Activated T-helper 2 cell treated with anti-CD3 and anti-CD28 coated beads, Interferon-gamma antibody, Interleukin-2, Interleukin-4, amounts not matched to agents 10 μg/mL and 5 μg/mL and 100 μg/mL, durations not matched to agents 14 hours and 24 hours and 36 hours (primary cell): ENCODE data around the gene RNLS. TPM values are rescaled to one million over a fixed set of nuclear protein-coding genes. Genes with fewer than 3 reads are reported as not detected.

Source experiments
- DNase-seq: peaks from one replicate; pipeline ENCODE4 v3.0.0; 2021; ENCODE audit warnings: low spot score
- H3K27ac Mint-ChIP-seq: one replicate; pipeline ENCODE4 v1.8.0; 2021; ENCODE audit warnings: mixed read lengths
- H3K27me3 Mint-ChIP-seq: one replicate; pipeline ENCODE4 v1.8.0; 2021; ENCODE audit warnings: low read depth, mixed read lengths
- H3K36me3 Mint-ChIP-seq: one replicate; pipeline ENCODE4 v1.8.0; 2021; ENCODE audit warnings: low read depth, mixed read lengths
- H3K4me1 Mint-ChIP-seq: one replicate; pipeline ENCODE4 v1.8.0; 2021; ENCODE audit warnings: low read depth, mixed read lengths
- H3K4me3 Mint-ChIP-seq: one replicate; pipeline ENCODE4 v1.8.0; 2021; ENCODE audit warnings: low read depth, mild to moderate bottlenecking, moderate library complexity, mixed read lengths
- H3K9me3 Mint-ChIP-seq: one replicate; pipeline ENCODE4 v1.8.0; 2021; ENCODE audit warnings: mixed read lengths
- intact Hi-C: fragments of 100-400 bp; cut with micrococcal nuclease; formaldehyde crosslinking; loops from one replicate; pipeline ENCODE4 v1.15.1; 2023
- total RNA-seq: library from RNA; stranded (reverse); gene quantifications from 2 replicates; pipeline ENCODE4 v1.2.3, GENCODE V29; 2022

The RNLS gene
- total RNA-seq, 1 donor from 2014 or later = 1.6 TPM

DNA sequence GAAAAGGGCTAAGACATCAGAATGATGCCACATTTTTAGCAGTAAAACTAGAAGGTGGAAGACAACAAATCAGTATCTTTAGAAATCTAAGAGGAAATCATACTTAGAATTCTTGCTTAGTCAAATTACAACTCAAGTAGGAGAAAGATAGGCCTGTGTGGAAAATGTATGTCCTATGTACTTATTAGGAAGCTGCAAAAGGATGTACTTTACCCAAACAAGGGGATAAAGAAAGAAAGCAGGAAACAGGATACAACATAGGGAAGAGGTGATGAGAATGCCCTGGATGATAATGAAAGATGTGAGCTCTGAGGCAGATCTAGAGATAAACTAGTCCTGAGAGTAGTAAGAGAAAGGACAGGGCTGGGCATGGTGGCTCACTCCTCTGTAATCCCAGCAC is 54.9 kb downstream of the RNLS start:
- DNase-seq = no peak
- no peaks in the 10 kb centered on the region for H3K36me3 Mint-ChIP-seq
- H3K27ac Mint-ChIP-seq = no peak overlapping the region
- peaks cover 6% of the 10 kb centered on the region for H3K4me1 Mint-ChIP-seq
- peaks cover 13% of the 10 kb centered on the region for H3K27me3 Mint-ChIP-seq
- no peaks in the 10 kb centered on the region for H3K9me3 Mint-ChIP-seq
- H3K4me3 Mint-ChIP-seq = no peak overlapping the region
- intact Hi-C loops = loop anchor here (1.0 kb wide), 1 partner anchor 16 kb away; no protein-coding TSS in a partner anchor

DNA sequence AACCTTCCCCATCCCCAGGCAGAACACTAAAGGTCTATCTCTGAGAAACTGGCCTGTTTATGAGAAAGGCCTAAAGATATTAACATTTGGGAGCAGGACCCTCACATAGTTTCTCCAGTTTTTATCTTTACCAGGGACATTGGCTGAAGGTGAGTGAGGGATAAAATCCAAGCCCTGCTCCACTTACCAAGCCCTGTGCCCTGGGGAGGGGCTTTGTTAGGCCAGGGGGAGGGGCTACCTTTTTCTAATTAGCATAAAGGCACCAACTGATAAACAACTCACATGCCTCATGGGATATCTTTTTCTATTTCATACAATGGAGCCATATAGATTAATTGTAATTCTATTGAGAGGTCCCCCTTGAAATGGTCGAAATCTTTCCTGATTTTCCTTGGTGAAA is 55.9 kb downstream of the RNLS start:
- Mint-ChIP-seq H3K4me3 (no peak overlapping the region), H3K27ac (no peak overlapping the region), H3K9me3 (no peaks in the 10 kb centered on the region), H3K4me1 (peaks cover 6% of the 10 kb centered on the region), H3K27me3 (peaks cover 11% of the 10 kb centered on the region), H3K36me3 (no peaks in the 10 kb centered on the region)
- no peak for DNase-seq
- intact Hi-C loops = no loop called here

GRCh38 chr10:88526501-88527105 is 56.5 kb downstream of the RNLS start:
- peaks cover 8% of the 10 kb centered on the region for H3K27me3 Mint-ChIP-seq
- H3K4me3 Mint-ChIP-seq = no peak overlapping the region
- H3K36me3 Mint-ChIP-seq = no peaks in the 10 kb centered on the region

DNA sequence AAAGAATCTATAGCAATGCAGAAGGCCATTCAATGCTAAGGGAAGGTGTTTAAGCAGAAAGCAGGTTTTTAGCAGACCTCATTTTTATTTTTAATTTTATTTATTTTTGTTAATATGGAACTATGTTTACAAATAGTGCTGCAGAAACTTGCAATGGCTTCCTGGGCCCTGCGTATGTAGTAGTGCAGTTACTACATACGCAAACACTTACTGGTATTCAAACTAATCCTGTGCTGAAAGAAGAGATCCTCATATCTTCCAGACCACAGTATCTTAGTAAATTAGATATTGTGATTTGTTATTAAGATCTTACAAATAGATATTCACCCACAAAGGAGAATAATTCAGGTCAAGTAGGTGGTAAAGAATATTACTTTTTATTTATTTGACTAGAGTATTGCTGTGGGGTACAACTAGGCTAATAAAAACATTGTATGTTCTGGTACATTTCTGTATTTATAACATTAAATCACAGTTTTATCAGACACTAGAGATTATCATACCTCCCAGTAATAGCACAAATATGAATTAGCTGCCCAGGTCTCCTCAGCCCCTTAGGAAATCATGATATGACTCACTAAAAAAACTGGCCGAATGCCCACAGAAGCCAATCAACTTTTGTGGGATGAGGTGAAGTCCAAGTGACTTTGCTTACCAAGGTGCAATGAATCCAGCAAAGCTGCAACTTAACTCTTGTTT is 57.6 kb downstream of the RNLS start:
- Mint-ChIP-seq H3K36me3 (no peaks in the 10 kb centered on the region), H3K27me3 (peaks cover 10% of the 10 kb centered on the region), H3K27ac (no peak overlapping the region)

More at GRCh38 chr10:88526501-88527105, 56.5 kb downstream of the RNLS start:
- H3K27ac Mint-ChIP-seq = no peak overlapping the region
- no peaks in the 10 kb centered on the region for H3K9me3 Mint-ChIP-seq
- H3K4me1 Mint-ChIP-seq = peaks cover 6% of the 10 kb centered on the region
- DNase-seq = no peak
- intact Hi-C loops = no loop called here

GRCh38 chr10:88523739-88524400 is 59.2 kb downstream of the RNLS start:
- intact Hi-C loops = no loop called here
- Mint-ChIP-seq H3K36me3 (no peaks in the 10 kb centered on the region), H3K4me1 (peaks cover 6% of the 10 kb centered on the region), H3K9me3 (no peaks in the 10 kb centered on the region), H3K4me3 (no peak overlapping the region), H3K27me3 (peaks cover 16% of the 10 kb centered on the region), H3K27ac (no peak overlapping the region)
- no peak for DNase-seq

More for the DNA sequence above, 57.6 kb downstream of the RNLS start:
- Mint-ChIP-seq H3K4me1 (peaks cover 6% of the 10 kb centered on the region), H3K9me3 (no peaks in the 10 kb centered on the region), H3K4me3 (no peak overlapping the region)
- intact Hi-C loops = no loop called here
- no peak for DNase-seq

- Mint-ChIP-seq H3K4me3 (no peak overlapping the region), H3K9me3 (no peaks in the 10 kb centered on the region), H3K27ac (no peak overlapping the region), H3K4me1 (no peaks in the 10 kb centered on the region), H3K36me3 (no peaks in the 10 kb centered on the region), H3K27me3 (peaks cover 22% of the 10 kb centered on the region)
- DNase-seq = no peak
- intact Hi-C loops = no loop called here
These were observed 60.4 kb downstream of the RNLS start for GRCh38 chr10:88522715-88523114.

GRCh38 chr10:88521791-88522190 is 61.3 kb downstream of the RNLS start:
- intact Hi-C loops = no loop called here
- Mint-ChIP-seq H3K27me3 (peaks cover 22% of the 10 kb centered on the region), H3K9me3 (no peaks in the 10 kb centered on the region), H3K4me3 (no peak overlapping the region), H3K4me1 (no peaks in the 10 kb centered on the region), H3K36me3 (no peaks in the 10 kb centered on the region), H3K27ac (no peak overlapping the region)
- DNase-seq = no peak

GRCh38 chr10:88515235-88515634 is 67.9 kb downstream of the RNLS start:
- no peak for DNase-seq
- Mint-ChIP-seq H3K4me1 (no peaks in the 10 kb centered on the region), H3K36me3 (no peaks in the 10 kb centered on the region), H3K27me3 (peaks cover 18% of the 10 kb centered on the region), H3K4me3 (no peak overlapping the region), H3K9me3 (peaks cover 4% of the 10 kb centered on the region), H3K27ac (no peak overlapping the region)
- intact Hi-C loops = no loop called here

DNA sequence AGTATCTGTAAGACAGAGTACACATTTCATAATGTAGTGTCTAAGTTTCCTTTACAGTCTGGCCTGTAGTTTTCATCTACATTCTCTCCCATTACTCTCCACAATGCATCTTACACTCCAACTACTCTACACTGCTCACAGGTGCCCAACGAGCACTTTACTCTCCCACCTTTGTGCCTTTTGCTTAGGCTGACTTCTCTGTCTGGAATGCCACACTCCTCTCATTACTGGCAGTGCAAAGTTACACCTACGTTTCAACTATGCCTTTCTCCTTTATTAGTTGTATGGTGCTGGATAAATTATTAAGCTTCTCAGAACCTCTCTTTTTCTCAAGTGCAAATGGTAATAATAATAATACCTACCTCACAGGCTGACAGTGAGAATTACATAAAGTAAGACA is 70.5 kb downstream of the RNLS start:
- H3K4me3 Mint-ChIP-seq = no peak overlapping the region
- H3K4me1 Mint-ChIP-seq = no peaks in the 10 kb centered on the region
- no peak for DNase-seq
- no peaks in the 10 kb centered on the region for H3K36me3 Mint-ChIP-seq
- H3K27me3 Mint-ChIP-seq = peaks cover 13% of the 10 kb centered on the region
- H3K27ac Mint-ChIP-seq = no peak overlapping the region
- H3K9me3 Mint-ChIP-seq = peaks cover 4% of the 10 kb centered on the region
- intact Hi-C loops = no loop called here

GRCh38 chr10:88508796-88509195 is 74.3 kb downstream of the RNLS start:
- intact Hi-C loops = no loop called here
- DNase-seq = no peak
- no peaks in the 10 kb centered on the region for H3K36me3 Mint-ChIP-seq
- no peak overlapping the region for H3K27ac Mint-ChIP-seq
- no peaks in the 10 kb centered on the region for H3K9me3 Mint-ChIP-seq
- no peaks in the 10 kb centered on the region for H3K4me1 Mint-ChIP-seq
- H3K4me3 Mint-ChIP-seq = no peak overlapping the region
- H3K27me3 Mint-ChIP-seq = peaks cover 19% of the 10 kb centered on the region

DNA sequence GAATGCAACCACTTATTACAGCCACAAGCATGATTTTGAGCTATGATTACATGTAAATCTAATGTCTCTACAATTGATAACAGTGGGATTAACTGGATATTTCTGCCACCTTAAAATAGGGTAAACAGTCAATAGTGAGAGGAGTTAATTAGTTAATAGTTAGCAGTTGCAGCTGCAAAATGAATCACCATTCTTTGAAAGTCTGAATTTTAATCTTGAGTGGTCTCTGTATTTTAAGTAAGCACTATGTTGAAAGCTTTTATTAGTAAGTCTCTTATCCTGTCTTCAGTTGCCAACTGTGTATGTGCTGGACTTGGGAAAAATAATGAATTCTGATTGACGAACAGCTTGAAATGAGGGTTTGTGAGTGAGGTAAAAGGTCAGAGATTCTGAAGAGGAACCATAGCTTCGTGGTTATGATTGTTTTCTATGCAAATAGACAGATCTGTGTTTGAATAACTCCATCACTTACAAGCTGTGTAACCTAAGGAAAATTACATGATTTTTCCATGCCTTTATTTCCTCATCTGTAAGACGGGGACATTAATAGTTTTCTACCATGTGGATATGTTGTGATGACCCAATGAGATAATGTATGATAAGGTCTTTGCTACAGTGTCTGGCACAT is 75.2 kb downstream of the RNLS start:
- Mint-ChIP-seq H3K36me3 (no peaks in the 10 kb centered on the region), H3K27ac (no peak overlapping the region)
- no peak for DNase-seq

DNA sequence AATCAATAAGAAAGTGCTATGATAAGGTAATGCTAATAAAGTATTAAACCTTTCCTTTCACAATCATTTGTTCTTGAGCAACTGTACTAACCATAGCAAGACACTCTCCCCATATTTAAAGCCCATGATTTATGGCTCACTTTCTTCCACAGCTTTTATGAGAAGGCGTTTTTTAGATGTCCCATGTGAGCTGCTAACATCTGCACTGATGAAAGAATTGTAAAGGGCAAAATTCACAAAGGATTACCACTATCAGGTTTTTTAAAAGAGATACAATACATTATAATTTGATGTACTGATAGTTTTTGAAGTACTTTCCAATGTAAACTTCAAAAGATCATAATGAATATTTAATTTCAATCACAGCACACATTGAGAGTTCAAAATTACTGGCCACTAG is 75.7 kb downstream of the RNLS start:
- peaks cover 22% of the 10 kb centered on the region for H3K27me3 Mint-ChIP-seq
- H3K4me1 Mint-ChIP-seq = no peaks in the 10 kb centered on the region
- no peak overlapping the region for H3K4me3 Mint-ChIP-seq
- intact Hi-C loops = no loop called here
- no peaks in the 10 kb centered on the region for H3K9me3 Mint-ChIP-seq
- no peaks in the 10 kb centered on the region for H3K36me3 Mint-ChIP-seq
- H3K27ac Mint-ChIP-seq = no peak overlapping the region
- DNase-seq = no peak

More for the DNA sequence above, 75.2 kb downstream of the RNLS start:
- no peak overlapping the region for H3K4me3 Mint-ChIP-seq
- no peaks in the 10 kb centered on the region for H3K9me3 Mint-ChIP-seq
- no peaks in the 10 kb centered on the region for H3K4me1 Mint-ChIP-seq
- intact Hi-C loops = no loop called here
- peaks cover 22% of the 10 kb centered on the region for H3K27me3 Mint-ChIP-seq
